HG02642 (cell line): ENCODE results near the gene ARHGEF6.

Experiments used
- ATAC-seq: cut with Tn5 transposase; IDR thresholded peaks from one replicate; pipeline ENCODE4 v1.9.1; 2021; ENCODE audit warnings: mild to moderate bottlenecking; ENCODE audit not compliant: unreplicated experiment, poor library complexity

The ARHGEF6 gene

DNA sequence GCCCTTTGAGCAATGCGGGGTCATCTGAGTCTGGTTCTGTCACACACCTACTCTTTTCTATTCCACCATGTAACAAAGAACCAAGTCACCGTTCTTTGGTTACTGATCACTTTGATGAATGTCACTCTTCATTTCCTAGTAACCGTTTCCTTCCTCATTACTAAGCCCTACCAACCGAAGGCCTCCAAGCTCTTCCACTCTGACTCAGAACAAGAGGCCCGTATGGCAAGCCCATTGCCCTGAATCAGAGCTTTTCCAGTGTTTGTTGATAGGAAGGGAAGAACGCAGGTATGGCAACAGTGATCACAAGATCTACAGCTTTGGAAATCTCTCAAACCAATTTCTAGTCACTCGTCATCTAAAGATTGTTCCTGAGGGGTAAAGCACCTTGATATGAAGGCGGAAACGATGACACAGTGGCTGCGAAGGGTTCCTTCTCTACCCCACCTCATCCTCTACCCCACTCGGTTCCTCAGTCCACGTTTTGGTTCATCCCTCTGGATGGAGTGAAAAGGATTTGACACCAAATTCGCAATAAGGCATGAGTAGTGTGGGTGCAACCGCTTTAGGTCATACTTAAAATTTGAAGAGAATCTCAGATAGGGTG is 160.7 kb downstream of the ARHGEF6 start:
- no peak for ATAC-seq

DNA sequence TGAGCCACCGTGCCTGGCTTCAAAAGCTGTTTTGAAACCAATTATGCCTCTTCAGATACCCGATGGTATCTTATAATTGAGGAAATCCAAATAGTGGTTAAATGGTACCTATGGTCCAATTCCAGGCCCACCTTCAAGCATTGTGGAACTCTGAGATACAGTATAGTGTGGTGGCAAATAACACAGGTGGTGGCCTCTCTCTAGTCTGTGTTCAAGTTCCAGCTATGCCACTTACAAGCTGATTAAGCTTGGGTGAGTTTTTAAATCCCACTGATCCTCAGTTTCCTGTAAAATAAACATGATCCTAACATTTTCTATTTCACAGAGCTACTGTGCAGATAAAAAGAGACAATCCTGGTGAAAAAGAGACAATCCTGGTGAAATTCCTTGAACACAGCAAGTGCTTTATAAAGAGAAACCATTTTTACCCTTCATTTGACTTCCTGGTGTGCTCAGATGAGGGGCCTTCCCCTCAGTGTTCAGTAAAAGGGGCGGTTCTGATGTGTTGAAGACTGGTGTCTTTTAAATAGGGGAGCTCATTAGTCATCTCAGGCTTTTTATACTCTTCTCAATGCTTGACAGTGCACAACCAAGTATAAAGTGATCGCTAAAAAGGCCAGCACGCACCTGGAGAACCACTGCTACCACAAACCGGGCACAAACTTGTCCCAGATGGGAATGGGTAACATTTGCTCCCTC is 163.6 kb downstream of the ARHGEF6 start:
- ATAC-seq = peak; percentile 93
